ENCODE data around the gene C8G.

GRCh38 chr9:136939431-136939995 lies 5.5 kb upstream of the C8G start:
- TF ChIP-seq, protein P1, sequence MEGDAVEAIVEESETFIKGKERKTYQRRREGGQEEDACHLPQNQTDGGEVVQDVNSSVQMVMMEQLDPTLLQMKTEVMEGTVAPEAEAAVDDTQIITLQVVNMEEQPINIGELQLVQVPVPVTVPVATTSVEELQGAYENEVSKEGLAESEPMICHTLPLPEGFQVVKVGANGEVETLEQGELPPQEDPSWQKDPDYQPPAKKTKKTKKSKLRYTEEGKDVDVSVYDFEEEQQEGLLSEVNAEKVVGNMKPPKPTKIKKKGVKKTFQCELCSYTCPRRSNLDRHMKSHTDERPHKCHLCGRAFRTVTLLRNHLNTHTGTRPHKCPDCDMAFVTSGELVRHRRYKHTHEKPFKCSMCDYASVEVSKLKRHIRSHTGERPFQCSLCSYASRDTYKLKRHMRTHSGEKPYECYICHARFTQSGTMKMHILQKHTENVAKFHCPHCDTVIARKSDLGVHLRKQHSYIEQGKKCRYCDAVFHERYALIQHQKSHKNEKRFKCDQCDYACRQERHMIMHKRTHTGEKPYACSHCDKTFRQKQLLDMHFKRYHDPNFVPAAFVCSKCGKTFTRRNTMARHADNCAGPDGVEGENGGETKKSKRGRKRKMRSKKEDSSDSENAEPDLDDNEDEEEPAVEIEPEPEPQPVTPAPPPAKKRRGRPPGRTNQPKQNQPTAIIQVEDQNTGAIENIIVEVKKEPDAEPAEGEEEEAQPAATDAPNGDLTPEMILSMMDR (IDR thresholded peaks at IDR 0.05), result no peak
- no peak for TF ChIP-seq POLR2A (IDR thresholded peaks at IDR 0.05)
